Activated CD8-positive, alpha-beta memory T cell treated with anti-CD3 and anti-CD28 coated beads for 4 hours (primary cell): ENCODE data around the gene DISC1.

Experiments
- DNase-seq, 2 donors: peaks; one replicate each; pipeline ENCODE4 v3.0.0-alpha.2; 2020; ENCODE audit warnings: low read depth in 2 of 2

DISC1 gene

GRCh38 chr1:231814021-231814420 is 187.4 kb downstream of the DISC1 start:
- DNase-seq = no peak

- no peak for DNase-seq
These were observed 187.9 kb downstream of the DISC1 start for GRCh38 chr1:231814521-231814920.

- no peak for DNase-seq
These were observed 191.2 kb downstream of the DISC1 start for GRCh38 chr1:231817801-231818200.

GRCh38 chr1:231818337-231818736 is 191.7 kb downstream of the DISC1 start:
- DNase-seq = no peak

GRCh38 chr1:231821281-231821680 is 194.7 kb downstream of the DISC1 start:
- no peak for DNase-seq

GRCh38 chr1:231822041-231822440 is 195.5 kb downstream of the DISC1 start:
- no peak for DNase-seq

GRCh38 chr1:231826566-231826965 is 200.0 kb downstream of the DISC1 start:
- DNase-seq = no peak

- DNase-seq = no peak
These were observed 200.9 kb downstream of the DISC1 start for GRCh38 chr1:231827337-231828105.

- no peak for DNase-seq
These were observed 201.8 kb downstream of the DISC1 start for GRCh38 chr1:231828182-231828920.

GRCh38 chr1:231829332-231829731 is 202.7 kb downstream of the DISC1 start:
- DNase-seq = no peak

GRCh38 chr1:231836227-231836893 is 209.8 kb downstream of the DISC1 start:
- no peak for DNase-seq

GRCh38 chr1:231838521-231838920 is 211.9 kb downstream of the DISC1 start:
- DNase-seq = no peak

GRCh38 chr1:231839999-231840398 is 213.4 kb downstream of the DISC1 start:
- DNase-seq = no peak

- no peak for DNase-seq
These were observed 215.2 kb downstream of the DISC1 start for GRCh38 chr1:231841616-231842344.

GRCh38 chr1:231842441-231842840 is 215.9 kb downstream of the DISC1 start:
- no peak for DNase-seq

GRCh38 chr1:231844986-231845502 is 218.5 kb downstream of the DISC1 start:
- no peak for DNase-seq

- DNase-seq = no peak
These were observed 221.2 kb downstream of the DISC1 start for GRCh38 chr1:231847612-231848397.

GRCh38 chr1:231849981-231850380 is 223.4 kb downstream of the DISC1 start:
- no peak for DNase-seq

- DNase-seq = no peak
These were observed 224.2 kb downstream of the DISC1 start for GRCh38 chr1:231850786-231851185.

GRCh38 chr1:231853588-231854207 is 227.1 kb downstream of the DISC1 start:
- DNase-seq = no peak
